CD4-positive, CD25-positive, alpha-beta regulatory T cell (primary cell): Measurements from ENCODE around the gene PADI4. TPM values are rescaled to one million over a fixed set of nuclear protein-coding genes. Genes with fewer than 3 reads are reported as not detected.

Source experiments
- ATAC-seq, 2 donors: fragments of 150-1000 bp; cut with Tn5 transposase; one replicate each; pipeline ENCODE4 v1.10.0; 2021; ENCODE audit warnings: low read depth in 2 of 2, moderate number of reproducible peaks in 2 of 2, moderate library complexity in 1 of 2
- DNase-seq, 3 donors: peaks; one replicate each; pipeline versions ENCODE4 v3.0.0 to v3.0.0-alpha.2; 2012 to 2022; ENCODE audit warnings: mixed read lengths in 1 of 3
- H3K27ac ChIP-seq: one replicate; pipeline ENCODE4 v1.7.0; 2013; ENCODE audit warnings: mild to moderate bottlenecking, low read length; ENCODE audit not compliant: insufficient read depth, poor library complexity, severe bottlenecking
- H3K27me3 ChIP-seq: one replicate; pipeline ENCODE4 v1.7.0; 2013; ENCODE audit warnings: low read length; ENCODE audit not compliant: control insufficient read depth, insufficient read depth
- H3K36me3 ChIP-seq: one replicate; pipeline ENCODE4 v1.7.0; 2013; ENCODE audit warnings: mild to moderate bottlenecking, low read length, moderate library complexity; ENCODE audit not compliant: control insufficient read depth, insufficient read depth
- H3K4me1 ChIP-seq: 2 replicates; pipeline ENCODE4 v1.7.0; 2013; ENCODE audit warnings: mild to moderate bottlenecking, low read length; ENCODE audit not compliant: insufficient read depth, control insufficient read depth, poor library complexity, severe bottlenecking
- H3K4me3 ChIP-seq: one replicate; pipeline ENCODE4 v1.7.0; 2013; ENCODE audit warnings: low read depth, mild to moderate bottlenecking, low read length, moderate library complexity
- H3K9me3 ChIP-seq, 2 experiments: 1 replicate in 1 of 2; 2 replicates in 1 of 2; pipeline ENCODE4 v1.7.0; 2013; ENCODE audit warnings: low read length in 2 of 2, mild to moderate bottlenecking in 1 of 2, moderate library complexity in 1 of 2; ENCODE audit not compliant: control insufficient read depth in 2 of 2
- H3K27ac Mint-ChIP-seq, 3 donors: one replicate each; pipeline ENCODE4 v1.8.0; 2020 to 2022; ENCODE audit warnings: mild to moderate bottlenecking in 3 of 3, mixed read lengths in 3 of 3, moderate library complexity in 2 of 3
- H3K27me3 Mint-ChIP-seq: one replicate; pipeline ENCODE4 v1.8.0; 2022; ENCODE audit warnings: mild to moderate bottlenecking, mixed read lengths
- H3K36me3 Mint-ChIP-seq: one replicate; pipeline ENCODE4 v1.8.0; 2020; ENCODE audit warnings: mixed read lengths
- H3K4me1 Mint-ChIP-seq, 4 donors: one replicate each; pipeline ENCODE4 v1.8.0; 2020 to 2022; ENCODE audit warnings: mixed read lengths in 4 of 4, mild to moderate bottlenecking in 1 of 4
- H3K4me3 Mint-ChIP-seq, 4 donors: one replicate each; pipeline ENCODE4 v1.8.0; 2020 to 2022; ENCODE audit warnings: mild to moderate bottlenecking in 4 of 4, mixed read lengths in 4 of 4, moderate library complexity in 3 of 4
- H3K9me3 Mint-ChIP-seq, 7 donors: one replicate each; pipeline ENCODE4 v1.8.0; 2020 to 2022; ENCODE audit warnings: mixed read lengths in 7 of 7, mild to moderate bottlenecking in 3 of 7, moderate library complexity in 2 of 7
- polyA plus RNA-seq, 4 donors: library from polyadenylated mRNA; unstranded; fragments of 300-500 nt; fragmentation: Illumina TruSeq; gene quantifications; one replicate each; pipeline ENCODE4 v1.2.3, GENCODE V29; 2021
- total RNA-seq: library from RNA; stranded (reverse); gene quantifications from one replicate; pipeline ENCODE4 v1.2.3, GENCODE V29; 2022

Gene PADI4
- total and polyA plus RNA-seq, 5 donors from 2014 or later, result 0.81 to 1.6 (median 1.5) TPM

- no peak overlapping the region for H3K27ac ChIP-seq
- peaks cover 5% of the 10 kb centered on the region for H3K27me3 Mint-ChIP-seq
- peaks cover 0 to 3% (median 0%) of the 10 kb centered on the region in 7 donors for H3K9me3 Mint-ChIP-seq
- DNase-seq (no peak), ATAC-seq (no peak)
- no peak overlapping the region for H3K4me3 ChIP-seq
- no peaks in the 10 kb centered on the region for H3K4me1 ChIP-seq
- no peaks in the 10 kb centered on the region for H3K9me3 ChIP-seq
- no peak overlapping the region for H3K4me3 Mint-ChIP-seq
- peak overlapping the region in 1 of 3 donors; percentile 67 for H3K27ac Mint-ChIP-seq
- no peaks in the 10 kb centered on the region for H3K27me3 ChIP-seq
- no peaks in the 10 kb centered on the region for H3K36me3 Mint-ChIP-seq
- H3K36me3 ChIP-seq, result no peaks in the 10 kb centered on the region
- no peaks in the 10 kb centered on the region for H3K4me1 Mint-ChIP-seq
Observed at GRCh38 chr1:17265950-17266349, 42.0 kb upstream of the PADI4 start.

DNA sequence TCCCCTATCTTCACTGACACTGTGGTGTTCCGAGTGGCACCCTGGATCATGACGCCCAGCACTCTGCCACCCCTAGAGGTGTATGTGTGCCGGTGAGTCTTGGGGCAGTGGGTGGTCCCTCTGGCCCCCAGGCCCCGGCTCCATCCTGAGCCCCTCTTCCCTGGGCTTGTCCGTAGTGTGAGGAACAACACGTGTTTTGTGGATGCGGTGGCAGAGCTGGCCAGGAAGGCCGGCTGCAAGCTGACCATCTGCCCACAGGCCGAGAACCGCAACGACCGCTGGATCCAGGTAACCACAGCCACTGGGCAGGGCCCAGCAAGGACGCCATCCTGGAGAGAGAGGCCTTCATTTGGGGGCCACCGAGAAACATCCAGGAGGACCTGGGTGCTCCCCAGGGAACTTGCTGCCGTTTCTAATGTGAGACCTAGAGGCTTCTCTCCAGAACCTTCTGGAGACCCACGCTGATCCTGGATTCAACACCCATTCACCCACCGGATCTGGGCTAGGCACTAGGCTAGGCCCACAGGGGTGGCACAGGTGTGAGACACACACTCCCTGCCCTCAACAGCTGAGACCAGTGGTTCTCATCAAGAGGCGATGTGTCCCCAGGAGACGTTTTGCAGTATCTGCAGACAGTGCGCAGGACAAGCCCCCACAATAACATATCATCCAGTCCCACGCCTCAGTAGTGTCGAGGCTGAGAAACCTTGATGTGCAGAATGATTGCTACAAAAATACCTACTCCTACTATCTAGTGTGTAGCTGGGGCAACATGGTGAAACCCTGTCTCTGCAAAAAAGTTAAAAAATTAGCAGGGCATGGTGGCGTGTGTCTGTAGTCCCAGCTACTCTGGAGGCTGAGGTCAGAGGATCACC is 36.9 kb upstream of the PADI4 start:
- Histone ChIP-seq H3K9me3 (no peaks in the 10 kb centered on the region), H3K27ac (no peak overlapping the region), H3K4me1 (no peaks in the 10 kb centered on the region), H3K27me3 (no peaks in the 10 kb centered on the region), H3K4me3 (no peak overlapping the region), H3K36me3 (no peaks in the 10 kb centered on the region)
- no peak overlapping the region for H3K4me3 Mint-ChIP-seq
- ATAC-seq (no peak), DNase-seq (no peak)
- H3K9me3 Mint-ChIP-seq, result peaks cover 0 to under 1% (median 0%) of the 10 kb centered on the region in 7 donors
- no peaks in the 10 kb centered on the region for H3K27me3 Mint-ChIP-seq
- H3K27ac Mint-ChIP-seq, result no peak overlapping the region
- no peaks in the 10 kb centered on the region for H3K4me1 Mint-ChIP-seq
- H3K36me3 Mint-ChIP-seq, result no peaks in the 10 kb centered on the region

- Histone ChIP-seq H3K36me3 (no peaks in the 10 kb centered on the region), H3K27me3 (no peaks in the 10 kb centered on the region), H3K4me3 (no peak overlapping the region), H3K27ac (no peak overlapping the region), H3K4me1 (no peaks in the 10 kb centered on the region), H3K9me3 (no peaks in the 10 kb centered on the region)
- H3K4me3 Mint-ChIP-seq, result no peak overlapping the region
- no peaks in the 10 kb centered on the region for H3K4me1 Mint-ChIP-seq
- no peaks in the 10 kb centered on the region for H3K9me3 Mint-ChIP-seq
- no peak for ATAC-seq
- H3K27ac Mint-ChIP-seq, result no peak overlapping the region
- H3K36me3 Mint-ChIP-seq, result no peaks in the 10 kb centered on the region
- no peaks in the 10 kb centered on the region for H3K27me3 Mint-ChIP-seq
- DNase-seq, result no peak
Observed at GRCh38 chr1:17272066-17272465, 35.9 kb upstream of the PADI4 start.

DNA sequence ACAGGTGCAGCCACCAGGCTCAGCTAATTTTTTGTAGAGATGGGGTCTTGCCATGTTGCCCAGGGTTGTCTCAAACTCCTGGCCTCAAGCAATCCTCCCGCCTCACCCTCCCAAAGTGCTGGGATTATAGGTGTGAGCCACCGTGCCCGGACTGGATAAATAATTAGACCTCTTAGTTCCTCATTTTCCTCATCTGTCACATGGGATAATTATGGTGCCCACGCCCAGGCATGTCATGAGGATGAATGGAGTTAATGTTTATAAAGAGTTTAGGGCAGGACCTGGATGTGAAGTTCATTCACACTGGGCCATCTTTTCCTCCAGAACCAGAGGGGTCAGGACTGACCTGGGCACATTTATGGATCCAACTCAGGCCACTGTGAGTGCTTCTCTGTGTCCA is 35.4 kb upstream of the PADI4 start:
- H3K4me3 ChIP-seq, result no peak overlapping the region
- ATAC-seq (no peak), DNase-seq (no peak)
- no peaks in the 10 kb centered on the region for H3K27me3 ChIP-seq
- H3K27me3 Mint-ChIP-seq, result no peaks in the 10 kb centered on the region
- no peaks in the 10 kb centered on the region for H3K36me3 Mint-ChIP-seq
- no peaks in the 10 kb centered on the region for H3K4me1 Mint-ChIP-seq
- no peak overlapping the region for H3K4me3 Mint-ChIP-seq
- H3K27ac ChIP-seq, result no peak overlapping the region
- no peaks in the 10 kb centered on the region for H3K9me3 Mint-ChIP-seq
- no peaks in the 10 kb centered on the region for H3K9me3 ChIP-seq
- H3K4me1 ChIP-seq, result no peaks in the 10 kb centered on the region
- no peaks in the 10 kb centered on the region for H3K36me3 ChIP-seq
- no peak overlapping the region for H3K27ac Mint-ChIP-seq

DNA sequence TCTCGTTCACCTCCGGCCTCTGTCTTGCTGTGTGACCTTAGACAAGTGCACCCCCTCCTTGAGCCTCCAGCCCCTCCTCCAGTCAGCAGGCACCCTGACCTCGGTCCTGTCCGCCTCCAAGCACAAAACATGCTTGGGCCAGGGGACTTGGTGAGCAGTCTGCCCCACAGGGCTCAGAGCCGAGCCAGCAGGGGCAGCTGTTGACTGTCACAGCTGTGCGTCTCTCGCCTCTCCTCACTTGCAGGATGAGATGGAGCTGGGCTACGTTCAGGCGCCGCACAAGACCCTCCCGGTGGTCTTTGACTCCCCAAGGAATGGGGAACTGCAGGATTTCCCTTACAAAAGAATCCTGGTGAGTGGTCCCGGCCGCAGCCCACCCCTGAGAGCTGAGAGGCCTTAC is 34.9 kb upstream of the PADI4 start:
- Mint-ChIP-seq H3K27ac (no peak overlapping the region), H3K36me3 (no peaks in the 10 kb centered on the region), H3K9me3 (no peaks in the 10 kb centered on the region), H3K4me3 (no peak overlapping the region), H3K27me3 (no peaks in the 10 kb centered on the region), H3K4me1 (no peaks in the 10 kb centered on the region)
- DNase-seq (no peak), ATAC-seq (no peak)
- H3K4me3 ChIP-seq, result no peak overlapping the region
- H3K27ac ChIP-seq, result no peak overlapping the region
- H3K4me1 ChIP-seq, result no peaks in the 10 kb centered on the region
- no peaks in the 10 kb centered on the region for H3K9me3 ChIP-seq
- no peaks in the 10 kb centered on the region for H3K36me3 ChIP-seq
- H3K27me3 ChIP-seq, result no peaks in the 10 kb centered on the region

DNA sequence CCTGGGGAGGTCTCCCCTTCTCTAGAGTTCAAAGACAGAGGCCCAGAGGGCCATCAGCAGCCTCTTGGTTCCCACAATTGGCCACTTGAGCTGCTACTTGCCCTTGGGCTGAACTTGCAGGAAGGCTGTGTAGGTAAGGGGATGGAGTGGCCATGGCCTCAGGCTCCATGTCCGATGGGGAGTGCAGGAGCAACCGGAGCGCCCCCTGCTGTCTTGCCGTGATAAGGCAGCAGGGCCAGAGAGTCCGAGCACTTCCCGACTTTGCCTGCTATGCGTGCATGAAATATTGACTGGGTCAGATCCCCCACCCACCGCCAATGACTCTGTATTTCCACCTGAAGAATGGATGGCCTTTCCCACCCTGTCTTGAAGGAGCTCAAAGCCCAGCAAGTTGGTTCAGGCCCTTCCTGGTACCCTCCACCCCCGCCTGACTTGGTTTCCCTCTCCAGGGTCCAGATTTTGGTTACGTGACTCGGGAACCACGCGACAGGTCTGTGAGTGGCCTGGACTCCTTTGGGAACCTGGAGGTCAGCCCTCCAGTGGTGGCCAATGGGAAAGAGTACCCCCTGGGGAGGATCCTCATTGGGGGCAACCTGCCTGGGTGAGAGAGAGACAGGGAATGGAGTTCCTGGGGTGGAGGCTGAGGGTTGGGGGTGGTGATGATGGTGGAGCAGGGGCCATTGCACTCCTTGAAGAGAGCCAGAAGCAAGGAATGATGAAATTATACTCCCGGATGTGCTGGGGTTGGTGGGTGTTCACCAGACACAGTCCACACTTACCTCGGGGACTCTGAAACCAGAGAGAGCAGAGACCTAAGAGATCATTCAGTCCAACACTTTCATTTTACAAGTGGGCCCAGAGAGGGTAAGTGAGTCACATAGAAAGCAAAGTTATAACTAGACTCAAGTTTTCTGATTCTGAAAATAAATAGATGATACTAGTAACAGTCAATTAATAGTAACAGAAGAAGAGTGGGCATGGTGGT is 33.5 kb upstream of the PADI4 start:
- H3K27me3 Mint-ChIP-seq, result no peaks in the 10 kb centered on the region
- no peaks in the 10 kb centered on the region for H3K9me3 Mint-ChIP-seq
- H3K27ac Mint-ChIP-seq, result no peak overlapping the region
- Histone ChIP-seq H3K9me3 (no peaks in the 10 kb centered on the region), H3K4me1 (no peaks in the 10 kb centered on the region), H3K27ac (no peak overlapping the region), H3K27me3 (no peaks in the 10 kb centered on the region), H3K36me3 (no peaks in the 10 kb centered on the region), H3K4me3 (no peak overlapping the region)
- peak in 1 of 3 donors; percentile 16 for DNase-seq
- H3K4me1 Mint-ChIP-seq, result no peaks in the 10 kb centered on the region
- no peak overlapping the region for H3K4me3 Mint-ChIP-seq
- ATAC-seq, result no peak
- H3K36me3 Mint-ChIP-seq, result no peaks in the 10 kb centered on the region

- Mint-ChIP-seq H3K36me3 (no peaks in the 10 kb centered on the region), H3K27ac (no peak overlapping the region), H3K4me1 (no peaks in the 10 kb centered on the region), H3K9me3 (no peaks in the 10 kb centered on the region), H3K4me3 (no peak overlapping the region), H3K27me3 (no peaks in the 10 kb centered on the region)
- H3K27ac ChIP-seq, result no peak overlapping the region
- H3K9me3 ChIP-seq, result no peaks in the 10 kb centered on the region
- H3K27me3 ChIP-seq, result no peaks in the 10 kb centered on the region
- no peaks in the 10 kb centered on the region for H3K4me1 ChIP-seq
- H3K36me3 ChIP-seq, result no peaks in the 10 kb centered on the region
- H3K4me3 ChIP-seq, result no peak overlapping the region
- no peak for ATAC-seq
- DNase-seq, result no peak
Observed at GRCh38 chr1:17276568-17276967, 31.4 kb upstream of the PADI4 start.
